Neural progenitor cell (in vitro differentiated cells): Measurements from ENCODE around the gene SMPD4. TPM values are rescaled to one million over a fixed set of nuclear protein-coding genes. Genes with fewer than 3 reads are reported as not detected.
"Not testable (repeated sequence)": the region's sequence is repeated elsewhere in the genome, so short reads cannot be mapped to it uniquely, and the experiment has no call there.

Experiments used
- DNase-seq: peaks from one replicate; pipeline ENCODE4 v3.0.0-alpha.2; 2016; ENCODE audit warnings: low spot score
- H2AFZ ChIP-seq: fragments of 200-600 bp; sonication (generic); replicated peaks from 2 replicates; pipeline ENCODE4 v1.6.1; 2016; ENCODE audit warnings: antibody characterized with exemption
- H3F3A ChIP-seq: fragments of 200-600 bp; sonication (generic); 2 replicates; pipeline ENCODE4 v1.6.1; 2016; ENCODE audit warnings: antibody characterized with exemption, low read depth
- H3K27ac ChIP-seq: fragments of 200-600 bp; sonication (generic); 2 replicates; pipeline ENCODE4 v1.5.1; 2016; ENCODE audit warnings: mild to moderate bottlenecking
- H3K27me3 ChIP-seq: fragments of 200-600 bp; sonication (generic); 2 replicates; pipeline ENCODE4 v1.6.1; 2016; ENCODE audit warnings: mild to moderate bottlenecking, moderate library complexity
- H3K36me3 ChIP-seq: fragments of 200-600 bp; sonication (generic); 2 replicates; pipeline ENCODE4 v1.5.1; 2016
- H3K4me1 ChIP-seq: fragments of 200-600 bp; sonication (generic); 2 replicates; pipeline ENCODE4 v1.6.1; 2016; ENCODE audit warnings: mixed run types
- H3K4me2 ChIP-seq: fragments of 200-600 bp; sonication (generic); 2 replicates; pipeline ENCODE4 v1.6.1; 2016
- H3K4me3 ChIP-seq: fragments of 200-600 bp; sonication (generic); 2 replicates; pipeline ENCODE4 v1.5.1; 2016
- H3K79me2 ChIP-seq: fragments of 200-600 bp; sonication (generic); 2 replicates; pipeline ENCODE4 v1.6.1; 2016; ENCODE audit warnings: low read depth
- H3K9ac ChIP-seq: fragments of 200-600 bp; sonication (generic); 2 replicates; pipeline ENCODE4 v1.6.1; 2016
- H3K9me3 ChIP-seq: fragments of 200-600 bp; sonication (generic); 2 replicates; pipeline ENCODE4 v1.5.1; 2016; ENCODE audit warnings: low read depth
- H4K20me1 ChIP-seq: fragments of 200-600 bp; sonication (generic); 2 replicates; pipeline ENCODE4 v1.6.1; 2016; ENCODE audit warnings: low read depth
- H3K27ac Mint-ChIP-seq: 3 replicates; pipeline ENCODE4 v1.8.0; 2021; ENCODE audit warnings: mixed read lengths
- H3K27me3 Mint-ChIP-seq: 2 replicates; pipeline ENCODE4 v1.8.0; 2022; ENCODE audit warnings: low read depth, mild to moderate bottlenecking, inconsistent platforms, moderate library complexity, mixed read lengths; ENCODE audit not compliant: insufficient read depth
- H3K36me3 Mint-ChIP-seq: 3 replicates; pipeline ENCODE4 v1.8.0; 2021; ENCODE audit warnings: mixed read lengths
- H3K4me1 Mint-ChIP-seq: 3 replicates; pipeline ENCODE4 v1.8.0; 2021; ENCODE audit warnings: mixed read lengths
- H3K4me3 Mint-ChIP-seq: 3 replicates; pipeline ENCODE4 v1.8.0; 2021; ENCODE audit warnings: mild to moderate bottlenecking, moderate library complexity, mixed read lengths
- H3K9me3 Mint-ChIP-seq: 3 replicates; pipeline ENCODE4 v1.8.0; 2020; ENCODE audit warnings: mixed read lengths
- total RNA-seq: library from RNA; depleted of rRNA; stranded (reverse); fragments of >200 nt; gene quantifications from 2 replicates; pipeline ENCODE4 v1.2.3, GENCODE V29; 2015; ENCODE audit warnings: low replicate concordance

The SMPD4 gene
- total RNA-seq, 1 donor from 2014 or later, result 23.6 TPM

DNA sequence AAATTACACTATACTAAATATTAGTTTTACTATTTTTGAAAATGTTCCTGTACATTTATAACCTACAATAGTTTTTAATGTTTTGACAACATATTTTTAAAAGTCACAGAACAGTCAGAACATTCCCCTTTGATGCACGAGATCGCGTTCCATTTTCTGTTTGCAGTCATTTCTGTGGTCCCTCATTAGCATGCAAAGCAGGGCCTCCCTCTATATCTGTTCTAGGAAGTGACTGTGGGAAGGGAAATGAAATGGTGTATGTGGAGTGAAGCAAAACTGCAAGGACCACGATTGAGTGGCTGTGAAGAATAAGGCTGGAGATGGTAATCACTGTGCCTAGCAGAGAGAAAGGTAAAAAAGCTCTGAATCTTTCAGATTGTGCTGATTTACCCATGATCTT lies 41.1 kb upstream of the SMPD4 start:
- not testable (repeated sequence) for H3K9me3 Mint-ChIP-seq, H3F3A ChIP-seq, H3K4me1 ChIP-seq, H3K4me3 Mint-ChIP-seq, H3K27me3 ChIP-seq, H3K36me3 ChIP-seq, H3K4me3 ChIP-seq, H3K9me3 ChIP-seq, H3K79me2 ChIP-seq, H3K27ac Mint-ChIP-seq, H4K20me1 ChIP-seq, H3K9ac ChIP-seq, H3K4me2 ChIP-seq, H2AFZ ChIP-seq, H3K36me3 Mint-ChIP-seq, H3K27ac ChIP-seq, H3K27me3 Mint-ChIP-seq, DNase-seq, H3K4me1 Mint-ChIP-seq

DNA sequence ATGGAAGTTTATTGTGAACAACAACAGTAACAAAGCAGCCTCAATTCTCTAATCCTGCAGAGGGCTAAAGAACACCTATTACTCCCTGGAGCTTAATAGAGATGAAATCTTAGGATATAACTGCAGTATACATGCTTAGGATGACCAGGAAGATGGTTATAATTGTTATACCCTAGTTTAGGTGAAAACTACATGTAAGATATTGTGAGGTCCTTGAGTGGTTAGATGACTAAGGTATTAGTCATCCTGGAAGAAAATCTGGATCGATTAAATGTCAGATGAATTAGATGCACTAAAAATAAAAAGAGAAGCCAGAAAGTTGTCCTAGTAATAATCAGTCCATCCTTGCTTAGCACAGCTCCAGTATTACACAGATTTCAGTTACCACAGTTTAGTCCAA lies 39.1 kb upstream of the SMPD4 start:
- not testable (repeated sequence) for H3K9me3 Mint-ChIP-seq, H3K27ac Mint-ChIP-seq, H3K4me1 ChIP-seq, H3K4me2 ChIP-seq, H3K27me3 Mint-ChIP-seq, H3K36me3 ChIP-seq, H3K9ac ChIP-seq, H3K4me3 Mint-ChIP-seq, H3K79me2 ChIP-seq, H3K9me3 ChIP-seq, H3K27ac ChIP-seq, H3K27me3 ChIP-seq, DNase-seq, H3F3A ChIP-seq, H2AFZ ChIP-seq, H3K4me1 Mint-ChIP-seq, H4K20me1 ChIP-seq, H3K36me3 Mint-ChIP-seq, H3K4me3 ChIP-seq

DNA sequence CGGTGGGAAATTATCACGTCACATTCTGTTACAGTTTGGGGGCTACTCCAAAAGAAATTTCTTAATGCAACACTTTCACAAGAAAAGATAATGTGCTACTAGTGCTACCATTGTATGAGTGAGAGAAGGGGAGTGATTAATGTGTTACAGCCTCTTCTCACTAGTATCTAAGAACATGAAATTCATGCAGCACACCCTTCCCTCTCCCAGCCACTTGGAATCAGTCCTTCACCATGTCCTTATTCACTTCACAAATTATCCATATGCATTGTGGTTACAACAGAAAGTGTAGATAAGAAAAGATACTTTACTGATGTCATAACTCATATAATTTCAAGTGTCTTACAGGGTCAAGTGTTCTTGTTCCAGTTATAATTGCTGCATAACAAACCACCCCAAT lies 37.7 kb upstream of the SMPD4 start:
- not testable (repeated sequence) for H3K4me1 ChIP-seq, H3K9me3 ChIP-seq, H3K27ac Mint-ChIP-seq, H3K9me3 Mint-ChIP-seq, H4K20me1 ChIP-seq, H3K27me3 ChIP-seq, H3K9ac ChIP-seq, H3K4me1 Mint-ChIP-seq, H3K36me3 Mint-ChIP-seq, H3K4me2 ChIP-seq, H3K4me3 Mint-ChIP-seq, H2AFZ ChIP-seq, H3K4me3 ChIP-seq, DNase-seq, H3F3A ChIP-seq, H3K27me3 Mint-ChIP-seq, H3K27ac ChIP-seq, H3K79me2 ChIP-seq, H3K36me3 ChIP-seq

DNA sequence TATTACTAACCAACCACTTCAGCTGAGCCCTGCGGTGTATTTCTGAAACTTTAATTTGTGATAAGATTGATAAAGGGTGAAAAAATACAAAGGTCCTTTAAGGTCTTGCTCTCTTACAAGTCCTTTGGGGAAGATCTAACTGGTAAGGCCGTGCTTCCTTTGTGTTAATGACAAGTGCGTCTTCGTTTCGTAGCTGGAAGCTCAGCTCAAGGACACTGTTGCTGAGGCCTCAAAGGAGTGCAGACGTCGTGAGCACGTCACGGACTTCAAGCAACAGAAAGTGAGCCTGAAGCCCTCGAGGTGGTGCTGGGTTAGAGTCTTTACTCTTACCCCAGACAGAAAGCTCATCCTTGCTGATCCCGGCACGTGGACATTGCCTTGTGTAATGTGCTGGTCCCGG lies 25.6 kb upstream of the SMPD4 start:
- H3K9me3 Mint-ChIP-seq, H3K36me3 Mint-ChIP-seq, H3K4me1 ChIP-seq, H4K20me1 ChIP-seq, H3K27ac Mint-ChIP-seq, H3K4me1 Mint-ChIP-seq, H3K27ac ChIP-seq, H3K4me3 ChIP-seq, H3K9me3 ChIP-seq, H3K4me3 Mint-ChIP-seq, H3K4me2 ChIP-seq, DNase-seq, H2AFZ ChIP-seq, H3K9ac ChIP-seq, H3F3A ChIP-seq, H3K79me2 ChIP-seq, H3K27me3 Mint-ChIP-seq, H3K36me3 ChIP-seq: not testable (repeated sequence)
- H3K27me3 ChIP-seq, result peaks cover 15% of the 10 kb centered on the region

DNA sequence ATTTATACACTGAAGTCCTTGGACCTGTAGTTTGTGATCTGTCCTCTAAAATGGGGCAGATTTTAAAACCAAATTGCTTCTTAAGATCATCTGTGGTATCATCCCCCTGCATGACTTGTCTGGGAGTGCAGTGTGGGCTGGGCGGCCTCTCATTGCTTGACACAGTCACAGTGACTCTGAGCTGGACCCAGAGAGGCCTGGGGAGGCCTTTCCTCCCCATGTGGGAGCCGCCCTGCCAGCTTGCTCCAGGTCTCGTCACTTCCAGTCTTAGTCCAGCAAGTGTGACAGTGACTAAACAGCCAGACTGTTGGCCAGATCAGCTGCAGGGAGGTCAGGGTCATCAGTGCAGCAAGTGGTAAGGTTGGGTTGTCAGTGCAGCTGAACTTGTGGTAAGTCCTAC lies 21.7 kb upstream of the SMPD4 start:
- not testable (repeated sequence) for H3K27ac Mint-ChIP-seq, H3K4me1 Mint-ChIP-seq, H3K36me3 ChIP-seq, H2AFZ ChIP-seq, H3K27me3 ChIP-seq, H3K27ac ChIP-seq, H3K79me2 ChIP-seq, H3K9me3 ChIP-seq, H3K9ac ChIP-seq, H3K4me2 ChIP-seq, DNase-seq, H4K20me1 ChIP-seq, H3K4me3 Mint-ChIP-seq, H3K36me3 Mint-ChIP-seq, H3K4me3 ChIP-seq, H3K9me3 Mint-ChIP-seq, H3F3A ChIP-seq, H3K4me1 ChIP-seq, H3K27me3 Mint-ChIP-seq

DNA sequence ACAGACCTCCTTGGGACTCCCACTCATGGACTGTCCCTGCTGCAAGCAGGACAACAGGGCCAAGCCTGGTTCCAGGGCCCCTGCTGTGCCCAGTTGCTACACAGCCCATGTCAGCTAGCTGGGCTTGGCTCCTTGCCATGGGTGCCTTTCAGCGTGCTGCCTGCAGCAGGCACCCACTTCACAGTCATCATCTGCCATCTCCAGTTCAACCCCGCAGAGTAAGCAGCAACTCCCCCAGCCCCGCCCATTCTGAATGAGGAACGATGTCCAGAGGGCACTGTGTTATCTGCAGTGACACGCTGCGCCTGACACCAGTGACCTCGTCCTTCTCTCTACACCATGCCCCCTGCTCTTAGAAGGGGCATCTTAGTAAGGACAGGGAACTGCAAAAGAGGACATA lies 21.1 kb upstream of the SMPD4 start:
- not testable (repeated sequence) for H3K27ac ChIP-seq, H2AFZ ChIP-seq, H3K27me3 ChIP-seq, H3K9me3 ChIP-seq, H3K27me3 Mint-ChIP-seq, DNase-seq, H3F3A ChIP-seq, H3K36me3 Mint-ChIP-seq, H3K9me3 Mint-ChIP-seq, H3K4me2 ChIP-seq, H3K4me3 ChIP-seq, H3K4me1 Mint-ChIP-seq, H3K4me1 ChIP-seq, H3K9ac ChIP-seq, H3K79me2 ChIP-seq, H3K36me3 ChIP-seq, H3K27ac Mint-ChIP-seq, H4K20me1 ChIP-seq, H3K4me3 Mint-ChIP-seq
